ENCODE data around the gene DSCAM. TPM values are rescaled to one million over a fixed set of nuclear protein-coding genes. Genes with fewer than 3 reads are reported as not detected.

The DSCAM gene
- total RNA-seq, 1 donor from 2014 or later: 0.36 TPM

DNA sequence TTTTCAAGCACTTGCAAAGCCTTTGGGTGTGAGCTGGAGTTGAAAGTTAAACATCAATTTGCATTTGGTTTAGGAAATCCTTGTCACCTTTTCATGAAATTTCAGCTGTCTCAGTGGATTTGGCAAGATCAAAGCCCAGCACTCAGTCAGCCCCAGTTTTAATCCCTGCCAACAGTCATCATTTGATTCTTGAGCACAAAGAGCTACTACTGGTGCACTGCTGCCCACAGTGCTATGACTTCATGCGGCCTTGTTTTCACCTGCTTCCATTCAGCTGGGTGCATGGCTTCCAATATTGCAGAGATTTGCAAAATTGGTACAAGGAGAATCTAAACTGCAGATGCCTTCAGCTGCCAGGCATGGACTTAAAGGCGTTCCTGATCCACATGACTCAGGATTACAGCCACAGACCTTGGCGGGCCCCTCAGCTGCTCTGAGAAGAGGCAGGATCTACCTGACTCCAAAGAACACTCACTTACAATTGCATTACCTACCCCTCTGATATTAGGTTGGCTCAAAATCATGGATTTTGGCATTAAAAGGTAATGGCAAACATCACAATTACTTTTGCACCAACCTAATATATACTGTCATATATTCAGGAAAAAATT, 259.1 kb downstream of the DSCAM start:
- DNase-seq (ENCODE audit: low spot score): no peak
- no peak for ATAC-seq
- intact Hi-C loops (cut with DNase I): no loop called here

DNA sequence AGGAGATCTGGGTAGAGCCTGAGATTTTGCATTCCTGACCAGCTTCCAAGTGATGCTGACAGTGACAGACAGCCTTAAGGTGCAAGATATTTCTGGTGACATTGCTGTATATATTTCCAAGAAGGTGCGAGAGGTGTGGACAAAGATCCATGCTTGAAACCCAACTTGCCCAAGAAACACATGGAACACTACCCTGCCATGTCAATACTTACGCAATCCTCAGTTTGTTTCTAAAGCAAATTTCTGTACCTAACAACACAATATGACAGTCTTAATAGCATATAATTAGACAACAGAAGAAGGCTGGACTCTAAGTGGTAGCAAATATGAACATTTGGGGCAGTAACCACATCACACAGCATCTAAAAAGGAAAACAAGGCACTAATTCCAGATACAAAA, 260.4 kb downstream of the DSCAM start:
- intact Hi-C loops (cut with DNase I): no loop called here
- DNase-seq (ENCODE audit: low spot score) (no peak), ATAC-seq (no peak)

DNA sequence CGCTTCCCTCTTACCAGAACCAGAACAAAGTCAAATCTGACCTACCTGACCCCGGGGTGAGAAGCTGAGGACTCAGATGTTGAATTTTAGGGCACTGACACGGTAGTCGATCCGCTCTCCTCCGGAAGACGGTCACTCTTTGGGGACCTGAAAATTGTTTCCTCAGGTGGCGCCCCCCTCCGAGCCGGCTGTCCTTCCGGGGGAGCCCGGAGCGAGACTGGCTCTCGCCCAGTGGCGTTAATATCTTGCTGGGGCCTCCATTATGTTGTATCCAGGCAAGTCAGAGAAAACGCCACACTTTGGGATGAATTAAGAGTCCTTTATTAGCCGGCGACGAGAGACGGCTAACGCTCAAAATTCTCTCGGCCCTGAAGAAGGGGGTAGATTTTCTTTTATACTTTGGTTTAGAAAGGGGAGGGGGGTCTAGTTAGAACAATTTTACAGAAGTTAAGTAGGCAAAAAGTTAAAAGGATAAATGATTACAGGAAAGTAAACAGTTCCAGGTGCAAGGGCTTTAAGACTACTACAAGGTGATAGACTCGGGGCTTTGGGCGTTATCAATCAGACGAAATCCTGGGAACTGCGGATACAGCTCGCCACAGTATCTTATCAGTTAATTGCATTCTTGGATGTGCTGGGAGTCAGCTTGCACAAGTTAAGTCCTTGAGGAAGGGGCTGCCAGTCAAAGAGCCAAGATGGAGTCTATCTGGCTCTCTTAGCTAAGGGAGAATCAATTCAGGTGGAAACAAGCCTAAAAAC, 269.5 kb downstream of the DSCAM start:
- ATAC-seq (no peak), DNase-seq (ENCODE audit: low spot score) (no peak)
- intact Hi-C loops (cut with DNase I): no loop called here

DNA sequence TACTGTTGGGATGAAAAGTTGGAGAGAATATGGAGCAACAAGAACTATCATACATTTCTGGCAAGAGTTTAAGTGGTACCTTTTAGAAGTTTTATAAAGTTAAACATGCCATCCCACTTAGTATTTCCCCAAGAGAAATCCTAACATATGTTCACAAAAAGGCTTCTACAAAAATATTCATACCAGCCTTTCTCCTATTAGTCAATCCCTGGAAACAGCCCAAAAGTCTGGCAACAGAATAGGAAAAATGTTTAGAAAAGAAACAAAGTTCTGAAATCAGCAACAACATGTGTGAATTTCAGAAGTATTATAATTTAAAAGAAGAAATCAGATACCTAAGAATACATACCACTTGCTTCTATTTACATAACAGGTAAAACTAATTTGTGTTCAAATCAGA, 271.0 kb downstream of the DSCAM start:
- no peak for DNase-seq (ENCODE audit: low spot score)
- intact Hi-C loops (cut with DNase I): no loop called here
- no peak for ATAC-seq

DNA sequence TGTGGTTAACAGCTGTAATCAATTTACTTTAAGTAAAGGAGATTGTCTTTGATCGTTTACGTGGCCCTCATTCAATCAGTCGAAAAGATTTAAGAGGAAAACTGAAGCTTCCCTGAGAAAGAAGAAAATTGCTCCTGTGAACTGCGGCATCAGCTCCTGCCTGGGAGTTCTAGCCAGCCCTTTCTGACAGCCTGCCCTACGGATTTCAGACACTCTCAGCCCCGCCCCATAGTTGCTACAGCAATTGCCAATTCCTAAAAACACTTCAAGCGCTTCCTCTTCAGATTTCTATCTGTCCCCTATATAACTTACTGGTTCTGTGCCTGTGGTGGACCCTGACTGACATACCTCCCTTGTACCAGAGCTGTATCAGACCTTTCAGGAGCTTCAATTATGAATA, 277.6 kb downstream of the DSCAM start:
- intact Hi-C loops (cut with DNase I): no loop called here
- ATAC-seq (no peak), DNase-seq (ENCODE audit: low spot score) (no peak)

DNA sequence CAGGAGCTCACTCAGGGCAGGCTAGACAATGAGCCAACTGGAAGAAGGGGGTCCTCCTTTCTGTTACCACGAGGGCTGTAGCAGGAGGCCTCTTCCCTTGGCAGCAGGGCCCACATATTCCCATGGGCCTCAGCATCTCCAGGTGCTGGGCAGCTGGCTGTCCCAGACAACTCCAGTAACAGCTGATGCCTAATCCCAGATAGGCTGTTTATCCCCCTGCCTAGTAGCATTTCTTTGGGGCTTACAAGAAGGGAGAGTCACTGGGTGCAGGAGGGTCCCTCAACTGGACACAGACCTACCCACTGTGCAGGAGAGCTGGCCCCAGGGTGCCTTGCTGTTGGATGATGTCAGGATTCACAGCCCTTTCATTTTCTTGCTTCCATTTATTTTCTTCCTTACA, 278.2 kb downstream of the DSCAM start:
- intact Hi-C loops (cut with DNase I): no loop called here
- DNase-seq (ENCODE audit: low spot score) (no peak), ATAC-seq (no peak)

DNA sequence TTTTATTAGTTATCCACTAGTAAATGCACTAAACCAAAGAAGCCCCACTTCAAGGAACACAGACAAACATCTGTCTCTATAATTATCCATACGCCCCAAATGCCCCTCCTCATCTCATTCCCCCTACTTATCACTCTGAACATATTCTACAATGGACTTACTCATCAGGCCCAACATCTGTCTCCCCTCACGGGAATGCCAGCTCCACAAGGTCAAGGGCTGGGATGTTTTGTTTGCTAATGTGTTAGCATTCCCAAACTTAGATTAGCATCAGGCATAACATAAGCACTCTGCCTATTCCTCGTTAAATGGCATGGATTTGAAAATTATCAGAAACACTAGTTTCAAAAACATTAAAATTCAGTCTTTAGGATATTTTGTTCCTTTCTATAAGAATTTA, 279.5 kb downstream of the DSCAM start:
- peak; percentile 46 for ATAC-seq
- no peak for DNase-seq (ENCODE audit: low spot score)
- intact Hi-C loops (cut with DNase I): no loop called here

DNA sequence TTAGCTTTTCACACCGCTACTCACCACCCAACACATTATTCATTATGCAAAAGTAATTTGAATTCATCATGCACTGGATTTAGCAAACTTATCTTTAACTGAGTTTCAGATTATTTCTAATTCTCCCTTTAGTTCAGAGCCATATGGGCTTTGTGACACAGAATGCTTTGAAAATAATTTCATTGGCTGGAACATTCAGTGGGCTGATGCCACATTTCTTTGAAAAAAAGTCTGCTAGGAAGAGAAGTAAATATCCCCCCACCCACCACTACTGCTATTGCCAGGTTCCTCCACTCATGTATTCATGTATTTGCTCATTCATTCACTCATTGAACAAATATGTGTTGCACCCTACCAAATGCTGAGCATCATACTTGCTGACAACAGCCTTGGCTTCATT, 280.5 kb downstream of the DSCAM start:
- ATAC-seq (no peak), DNase-seq (ENCODE audit: low spot score) (no peak)
- intact Hi-C loops (cut with DNase I): no loop called here

DNA sequence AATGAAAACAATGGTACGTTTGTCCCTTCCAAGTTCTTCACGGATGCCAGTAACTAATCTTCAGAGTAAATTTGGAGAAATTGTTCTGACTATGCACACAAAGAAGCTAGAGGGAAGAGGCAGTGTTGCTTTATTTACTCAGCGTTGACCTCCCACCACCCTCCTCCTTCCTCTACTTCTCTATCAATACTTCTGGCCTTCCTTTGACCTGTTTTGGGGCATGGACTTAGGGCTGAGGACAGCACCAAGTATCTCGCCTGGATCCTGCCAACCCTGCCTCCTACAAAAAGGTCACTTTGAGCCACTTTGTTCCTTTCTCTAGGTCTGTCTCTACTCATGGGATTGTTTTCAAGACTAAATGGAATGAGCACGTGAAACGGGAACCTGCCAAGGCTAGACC, 282.6 kb downstream of the DSCAM start:
- intact Hi-C loops (cut with DNase I): no loop called here
- no peak for DNase-seq (ENCODE audit: low spot score)
- peak; percentile 34 for ATAC-seq

DNA sequence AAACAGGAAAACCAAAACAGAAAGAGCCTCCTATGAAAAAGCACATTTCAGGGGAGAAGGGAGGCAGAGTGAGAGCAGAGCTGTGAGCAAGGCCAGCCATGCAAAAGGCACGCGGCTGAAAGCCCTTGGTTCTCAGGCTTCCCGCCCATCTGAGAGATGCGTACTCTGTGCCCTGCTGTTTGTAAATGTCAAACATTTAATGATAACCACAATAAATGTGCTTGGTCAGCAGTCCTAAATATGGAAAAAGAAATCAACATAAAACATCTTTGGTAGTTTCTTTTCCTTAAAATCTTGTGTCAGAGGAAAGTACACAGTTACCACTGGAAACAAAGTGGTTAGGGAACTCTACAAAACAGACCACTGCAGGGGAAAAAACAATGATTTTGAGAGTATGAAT, 283.1 kb downstream of the DSCAM start:
- ATAC-seq (peak; percentile 69), DNase-seq (ENCODE audit: low spot score) (no peak)
- intact Hi-C loops (cut with DNase I): no loop called here

DNA sequence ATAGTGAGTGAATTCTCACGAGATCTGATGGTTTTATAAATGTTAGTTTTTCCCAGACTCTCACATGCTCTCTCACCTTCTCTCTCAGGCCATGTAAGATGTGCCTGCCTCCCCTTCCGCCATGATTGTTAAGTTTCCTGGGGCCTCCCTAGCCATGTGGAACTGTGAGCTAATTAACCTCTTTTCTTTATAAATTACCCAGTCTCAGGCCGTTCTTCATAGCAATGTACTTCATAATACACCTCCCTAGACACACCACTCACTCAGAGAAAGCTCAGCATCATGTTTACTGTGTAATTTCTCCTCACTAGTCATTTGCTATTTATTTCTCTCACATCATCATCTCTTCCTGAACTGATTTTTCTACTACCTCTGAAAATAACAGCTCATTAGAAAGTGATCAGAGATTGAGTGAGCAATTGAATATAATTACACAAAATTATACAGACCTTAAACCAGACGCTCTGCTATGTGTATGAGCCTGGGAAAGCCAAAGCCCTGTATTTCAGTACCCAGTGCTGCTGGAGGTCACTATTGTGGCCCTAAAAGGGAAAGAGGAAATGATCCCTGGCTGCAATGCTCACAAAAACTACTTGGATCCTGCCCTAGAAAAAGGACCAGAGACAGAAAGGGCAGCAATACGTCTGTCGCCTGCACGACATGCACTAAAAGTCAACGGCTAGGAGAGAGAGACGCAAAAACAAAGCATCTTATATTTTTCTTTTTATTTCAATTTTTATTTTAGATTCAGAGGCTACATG, 284.5 kb downstream of the DSCAM start:
- intact Hi-C loops (cut with DNase I): no loop called here
- DNase-seq (ENCODE audit: low spot score) (no peak), ATAC-seq (no peak)

DNA sequence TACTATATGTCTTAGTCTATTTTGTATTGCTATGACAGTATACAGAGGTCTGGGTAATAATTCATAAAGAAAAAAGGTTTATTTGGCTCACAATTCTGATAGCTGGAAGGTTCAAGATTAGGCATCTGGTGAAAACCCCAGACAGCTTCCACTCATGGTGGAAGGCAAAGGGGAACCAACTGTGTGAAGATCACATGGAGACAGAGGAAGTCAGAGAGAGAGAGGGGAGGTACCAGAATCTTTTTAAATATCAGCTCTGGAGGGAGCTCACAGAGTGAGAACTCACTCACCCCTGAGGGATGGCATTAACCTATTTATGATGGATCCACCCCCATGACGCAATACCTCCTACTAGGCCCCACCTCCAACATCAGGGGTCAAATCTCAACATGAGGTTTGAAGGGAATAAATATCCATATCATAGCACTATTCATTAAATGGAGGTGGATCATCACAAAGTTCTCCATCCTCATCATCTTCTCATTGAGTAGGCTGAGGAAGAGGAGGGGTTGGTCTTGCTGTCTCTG, 290.5 kb downstream of the DSCAM start:
- intact Hi-C loops (cut with DNase I): no loop called here
- ATAC-seq (no peak), DNase-seq (ENCODE audit: low spot score) (no peak)

DNA sequence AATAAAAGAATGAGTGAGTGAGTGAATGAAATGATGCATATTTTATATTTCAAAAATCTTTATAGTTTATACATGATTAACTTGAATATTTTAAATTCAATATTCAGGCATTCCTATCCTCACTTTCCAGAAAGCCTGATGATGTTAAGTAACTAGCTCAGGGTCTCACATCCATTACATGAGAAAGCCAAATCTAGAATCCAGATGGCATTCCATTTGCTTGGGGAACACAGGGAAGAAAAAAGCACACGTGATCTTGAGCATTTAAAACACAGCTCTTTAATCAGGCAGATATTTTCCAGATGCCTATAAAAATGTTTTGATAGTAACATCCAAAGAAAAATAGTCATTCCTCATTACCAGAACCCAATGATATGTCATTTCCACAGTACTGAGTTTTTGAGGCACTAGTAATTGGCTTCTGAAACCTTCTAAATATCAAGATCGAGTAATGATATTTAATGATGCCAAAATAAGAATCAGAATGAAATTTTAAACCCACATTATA, 291.9 kb downstream of the DSCAM start:
- DNase-seq (ENCODE audit: low spot score): no peak
- intact Hi-C loops (cut with DNase I): no loop called here
- no peak for ATAC-seq

DNA sequence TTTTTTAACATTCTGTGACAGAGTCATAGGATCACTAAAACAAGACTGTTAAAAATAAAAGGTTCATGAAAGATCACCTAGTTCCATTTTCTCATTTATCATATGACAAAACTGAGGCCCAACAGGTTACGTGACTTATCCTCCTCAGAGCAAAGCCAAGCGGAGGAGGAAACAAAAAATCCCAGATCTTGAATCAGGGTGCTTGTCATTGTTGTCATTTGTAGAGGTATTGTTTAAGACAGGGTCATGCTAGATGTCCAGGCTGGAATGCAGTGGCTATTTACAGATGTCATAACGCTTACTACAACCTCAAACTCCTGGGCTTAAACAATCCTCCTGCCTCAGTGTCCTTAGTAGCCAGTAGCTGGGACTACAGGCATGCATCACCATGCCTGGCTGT, 293.2 kb downstream of the DSCAM start:
- DNase-seq (ENCODE audit: low spot score) (no peak), ATAC-seq (no peak)
- intact Hi-C loops (cut with DNase I): no loop called here

DNA sequence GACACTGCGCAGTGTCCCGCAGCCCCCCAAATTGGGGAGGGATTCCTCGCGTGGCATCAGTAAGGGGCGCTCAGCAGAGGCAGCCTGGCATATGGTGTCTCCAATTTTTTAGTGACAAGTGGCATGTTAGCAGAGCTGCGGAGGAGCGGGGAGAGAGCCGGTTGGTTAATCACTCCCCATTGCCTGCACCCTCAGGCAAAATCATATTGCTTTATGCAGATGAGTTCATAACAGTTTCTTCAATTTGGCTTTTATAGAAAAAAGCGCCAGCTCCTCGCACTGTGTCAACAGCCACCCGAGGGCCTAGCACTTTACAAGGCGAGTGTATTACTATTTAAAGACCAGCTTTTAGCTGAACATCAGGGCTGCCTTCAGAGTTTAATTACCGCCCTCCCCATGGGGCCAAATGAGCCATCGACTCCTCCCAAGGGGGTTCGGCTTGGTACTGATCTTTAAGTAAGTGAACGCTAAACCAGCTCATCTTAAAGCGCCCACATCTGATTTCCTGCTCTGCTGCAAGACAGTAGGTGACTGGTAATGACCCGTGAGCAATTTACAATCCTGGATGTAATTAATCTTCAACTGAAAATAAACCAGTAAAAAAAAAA, 298.9 kb downstream of the DSCAM start:
- ATAC-seq: no peak
- DNase-seq (ENCODE audit: low spot score): no peak
- intact Hi-C loops (cut with DNase I): no loop called here

DNA sequence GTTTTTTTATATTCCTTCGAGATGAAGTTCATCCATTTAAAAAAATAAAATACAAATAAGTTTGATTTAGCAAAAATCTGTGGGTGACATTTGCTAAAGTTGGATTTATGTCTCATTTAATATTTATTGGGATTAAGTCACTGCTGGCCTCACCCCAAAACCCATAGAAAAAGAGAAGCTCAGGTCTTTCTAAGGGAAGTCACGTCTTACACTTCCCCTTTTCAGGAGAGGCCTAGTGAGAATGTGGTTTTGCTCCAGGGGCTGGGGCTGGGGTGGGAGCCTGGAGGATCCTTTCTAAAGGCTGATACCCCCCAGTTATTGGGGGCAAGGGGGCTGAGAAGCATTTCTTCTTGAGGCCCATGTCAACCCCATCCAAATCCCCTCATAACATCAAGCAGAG, 300.3 kb downstream of the DSCAM start:
- ATAC-seq (peak; percentile 65), DNase-seq (ENCODE audit: low spot score) (no peak)
- intact Hi-C loops (cut with DNase I): no loop called here

DNA sequence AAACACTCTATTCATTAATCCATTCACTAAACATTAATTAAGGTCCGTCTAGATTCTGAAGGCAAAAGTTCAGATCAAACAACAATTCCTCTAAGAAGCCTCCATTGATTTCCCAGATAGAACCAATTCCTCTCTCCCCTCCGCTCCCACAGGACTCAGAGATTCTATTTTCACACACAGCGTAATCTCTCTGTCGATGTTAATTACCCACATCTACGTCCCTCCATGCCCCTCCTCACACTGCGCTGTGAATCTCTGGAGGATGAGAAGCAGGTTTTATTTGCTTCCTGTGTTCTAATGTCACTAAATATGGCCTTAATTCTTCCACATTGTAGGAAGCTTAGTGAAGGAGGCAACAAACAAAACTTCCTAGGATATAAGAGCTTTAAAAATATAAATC, 306.7 kb downstream of the DSCAM start:
- no peak for DNase-seq (ENCODE audit: low spot score)
- no peak for ATAC-seq
- intact Hi-C loops (cut with DNase I): no loop called here

DNA sequence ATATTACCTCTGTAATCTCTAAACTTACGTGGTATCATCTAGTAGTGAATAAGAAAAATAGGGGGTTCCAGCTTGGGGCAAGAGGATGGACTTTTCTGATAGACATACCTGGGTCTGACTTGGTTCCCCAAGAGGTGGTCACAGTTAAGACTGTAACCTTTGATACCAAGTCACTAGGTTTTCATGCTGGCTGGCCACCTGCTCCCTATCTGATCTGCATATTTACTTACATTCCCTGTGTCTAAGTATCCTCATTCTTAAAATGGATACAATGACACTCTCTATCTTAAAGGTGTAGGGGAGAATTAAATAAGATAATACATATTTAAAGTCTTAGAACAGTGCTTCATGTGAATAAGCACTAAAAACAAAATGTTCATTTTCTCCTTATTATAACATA, 312.1 kb downstream of the DSCAM start:
- no peak for DNase-seq (ENCODE audit: low spot score)
- intact Hi-C loops (cut with DNase I): no loop called here
- no peak for ATAC-seq

DNA sequence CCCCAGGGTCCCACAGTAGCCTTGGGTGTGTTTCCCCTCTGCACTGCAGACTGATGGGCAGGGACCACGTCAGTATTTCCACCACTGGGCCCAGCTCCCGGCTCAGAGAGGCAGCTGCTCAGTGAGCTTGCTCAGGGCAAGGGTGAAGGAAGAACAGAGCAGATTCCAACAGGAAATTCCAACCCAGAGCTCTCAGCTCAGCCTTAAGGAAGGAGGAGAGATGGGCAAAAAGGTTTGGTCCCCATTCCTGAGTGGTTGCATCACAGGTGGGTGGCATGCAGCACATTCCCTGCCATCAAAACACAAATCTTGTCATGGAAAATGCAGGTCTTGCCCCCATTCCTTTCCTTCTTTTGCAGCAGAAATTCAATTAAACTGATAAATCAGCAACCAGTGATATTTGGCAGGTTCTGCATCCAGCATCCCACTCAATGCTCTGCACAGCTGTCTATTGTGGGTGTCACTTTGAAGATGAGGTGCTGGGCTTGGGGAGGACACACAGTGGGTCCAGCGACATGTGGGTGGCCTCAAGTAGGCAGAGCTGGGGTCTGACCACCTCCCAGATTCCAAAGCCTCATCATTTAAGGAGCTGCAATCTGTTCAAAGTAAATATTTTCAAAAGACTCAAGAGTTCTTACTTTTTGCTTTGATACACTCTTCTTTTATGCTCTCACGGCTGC, 315.4 kb downstream of the DSCAM start:
- intact Hi-C loops (cut with DNase I): no loop called here
- ATAC-seq: no peak

More for the DNA sequence above, 315.4 kb downstream of the DSCAM start:
- no peak for DNase-seq (ENCODE audit: low spot score)

Data from sciatic nerve (tissue), 2 donors.